DMS153 treated with DMSO at 0.1 percent for 48 hours (cell line): ENCODE data around the gene CR2.
"Not testable (repeated sequence)": the region's sequence is repeated elsewhere in the genome, so short reads cannot be mapped to it uniquely, and the experiment has no call there.

Source experiments
- DNase-seq: peaks from one replicate; lab custom pipeline; 2025; ENCODE audit not compliant: unreplicated experiment; lab: John Stamatoyannopoulos, UW

The CR2 gene

GRCh38 chr1:207444514-207445217, 9.5 kb upstream of the CR2 start:
- no peak for DNase-seq

GRCh38 chr1:207453710-207454045, 450 bp upstream of the CR2 start:
- DNase-seq = no peak

- DNase-seq = no peak
Observed at GRCh38 chr1:207455183-207455754, 1.1 kb downstream of the CR2 start.

GRCh38 chr1:207458414-207458813, 4.3 kb downstream of the CR2 start:
- DNase-seq = no peak

DNA sequence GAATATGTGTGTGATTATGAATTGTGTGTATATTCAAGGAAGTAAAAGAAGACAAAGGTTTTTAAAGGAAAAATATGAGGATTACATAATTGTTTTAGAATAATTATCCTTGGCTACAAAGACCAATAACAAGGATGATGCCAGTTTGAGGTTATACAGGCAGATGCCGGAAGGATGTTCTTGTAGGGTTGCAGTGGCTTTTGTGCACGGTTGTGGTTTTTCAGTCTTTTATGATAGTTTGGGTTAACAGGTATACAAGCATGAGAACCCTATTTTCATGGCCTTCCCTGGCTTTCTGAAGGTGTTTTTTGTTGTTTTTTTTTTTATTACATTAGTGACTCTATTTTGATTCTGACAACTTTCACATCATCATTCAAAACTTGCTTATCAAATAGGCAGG, 4.9 kb downstream of the CR2 start:
- no peak for DNase-seq

DNA sequence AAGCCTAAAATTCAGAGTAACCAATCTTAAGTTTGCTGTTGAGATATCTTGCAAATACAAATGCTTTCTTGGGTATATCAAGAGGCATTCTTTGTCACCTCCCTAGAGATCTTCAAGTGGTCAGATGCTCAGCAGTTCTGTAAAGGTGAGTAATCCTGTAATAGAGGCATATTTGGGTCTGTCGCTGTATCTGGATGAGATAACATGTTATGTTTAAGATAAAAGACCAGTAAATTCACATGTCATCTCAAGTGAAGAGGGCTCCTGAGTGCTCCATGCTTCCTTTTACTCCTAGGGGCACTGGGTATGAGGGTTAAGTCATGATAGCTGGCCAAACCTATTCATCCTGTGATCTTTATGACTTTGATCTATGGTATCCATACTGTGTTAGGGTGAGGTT, 7.5 kb downstream of the CR2 start:
- no peak for DNase-seq

DNA sequence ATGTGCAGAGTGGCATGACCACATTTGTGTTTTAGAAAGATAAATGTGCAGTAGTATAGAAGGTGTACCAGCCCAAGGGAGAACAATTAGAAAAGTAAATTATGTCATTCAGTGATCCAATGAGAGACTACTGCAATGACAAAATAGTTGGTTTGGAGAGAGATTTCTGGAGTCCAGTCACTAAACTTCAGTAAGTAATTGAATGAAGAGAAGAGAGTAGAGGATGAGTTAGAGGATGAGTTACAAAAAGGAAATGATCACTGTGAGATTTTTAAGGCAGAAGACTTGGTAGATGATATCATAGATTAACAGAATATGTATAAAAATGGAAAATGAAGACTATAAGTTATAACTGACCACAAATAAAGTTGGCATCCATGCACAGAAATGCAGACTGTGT, 8.4 kb downstream of the CR2 start:
- no peak for DNase-seq

DNA sequence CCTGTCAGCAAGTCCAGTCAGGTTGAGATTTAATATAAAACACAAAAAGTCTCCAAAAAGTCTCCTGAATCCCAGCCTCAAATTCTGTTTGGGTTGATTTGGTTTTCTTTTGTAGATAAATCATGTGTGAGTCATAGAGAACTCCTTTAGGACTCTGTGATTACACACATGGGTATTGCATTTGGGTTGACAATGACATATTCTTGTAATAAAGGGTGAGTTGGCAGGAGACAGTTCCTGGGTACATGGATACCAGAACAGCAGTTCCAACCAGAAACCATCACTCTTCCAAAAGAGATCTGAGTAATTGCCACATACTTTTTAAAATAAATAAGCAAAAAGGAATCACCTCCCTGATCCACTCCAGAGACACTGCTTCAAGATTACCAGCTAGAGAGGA, 8.9 kb downstream of the CR2 start:
- DNase-seq = no peak

- no peak for DNase-seq
Observed at GRCh38 chr1:207463571-207463970, 9.4 kb downstream of the CR2 start.

DNA sequence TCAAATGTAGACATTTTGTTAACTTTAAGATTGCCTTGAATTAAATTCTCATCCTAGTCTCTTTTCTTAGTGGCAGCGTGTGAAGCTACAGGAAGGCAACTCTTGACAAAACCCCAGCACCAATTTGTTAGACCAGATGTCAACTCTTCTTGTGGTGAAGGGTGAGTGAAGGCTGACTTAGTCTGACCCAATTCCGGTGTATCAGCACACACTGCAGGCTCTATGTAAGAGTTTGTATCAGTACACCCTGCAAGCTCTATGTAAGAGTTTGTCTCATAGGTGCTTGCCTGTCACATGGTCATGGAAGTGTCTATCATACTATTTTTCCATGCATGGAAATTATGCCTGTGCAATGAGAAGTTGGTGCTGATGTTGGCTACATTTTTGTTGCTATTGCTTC, 16.8 kb downstream of the CR2 start:
- DNase-seq = no peak

DNA sequence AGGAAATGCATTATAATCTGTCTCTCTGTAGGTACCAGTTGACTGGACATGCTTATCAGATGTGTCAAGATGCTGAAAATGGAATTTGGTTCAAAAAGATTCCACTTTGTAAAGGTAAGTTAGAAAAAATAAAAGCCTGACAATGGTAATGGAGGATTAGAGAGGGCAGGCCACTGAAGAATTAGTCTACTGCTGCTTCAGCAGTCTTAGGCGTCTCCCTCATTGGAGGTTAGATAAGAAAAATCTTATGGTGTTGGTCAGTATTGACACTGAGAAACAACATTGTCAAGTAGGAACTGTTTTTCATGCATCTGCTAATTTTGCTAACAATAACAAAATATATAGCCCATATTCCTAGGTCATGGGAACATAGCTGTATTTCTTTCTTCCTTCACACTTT, 20.1 kb downstream of the CR2 start:
- DNase-seq = no peak

DNA sequence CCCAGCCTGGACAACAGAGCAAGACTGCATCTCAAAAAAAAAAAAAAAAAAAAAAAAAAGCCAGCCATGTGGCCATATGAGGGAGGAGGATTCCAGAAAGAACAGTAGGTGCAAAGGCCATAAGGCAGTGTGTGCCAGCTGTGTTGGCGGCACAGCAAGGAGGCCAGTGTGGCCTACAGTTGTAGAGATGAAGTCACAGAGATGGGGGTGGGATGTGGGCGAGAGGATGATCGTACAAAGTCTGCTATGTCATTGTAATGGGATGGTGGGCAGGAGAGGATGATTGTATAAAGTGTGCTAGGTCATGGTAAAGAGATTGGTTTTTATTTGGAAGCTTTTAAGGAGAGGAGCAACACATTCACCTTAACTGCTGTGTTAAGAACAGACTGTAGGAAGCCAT, 32.1 kb downstream of the CR2 start:
- no peak for DNase-seq

- DNase-seq = no peak
Observed at GRCh38 chr1:207487636-207488035, 33.5 kb downstream of the CR2 start.

DNA sequence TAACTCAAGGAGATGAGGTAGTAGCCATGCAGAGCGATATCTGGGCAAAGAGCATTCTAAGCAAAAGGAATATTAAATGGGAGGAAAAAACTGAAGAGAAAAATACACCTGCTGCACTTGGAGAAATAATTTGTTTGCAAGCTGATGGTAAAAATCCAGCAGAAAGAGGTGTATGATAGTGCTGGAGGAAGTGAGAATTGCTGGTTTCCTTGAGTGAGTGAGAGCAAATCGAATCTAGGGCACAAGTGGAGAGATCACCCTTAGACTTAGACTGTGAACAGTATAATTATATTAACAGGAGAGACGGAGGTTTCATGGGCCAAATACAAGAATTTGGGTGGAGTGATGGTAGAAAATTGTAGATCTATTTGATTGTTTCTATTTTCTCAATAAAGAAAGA, 39.1 kb downstream of the CR2 start:
- DNase-seq = no peak

DNA sequence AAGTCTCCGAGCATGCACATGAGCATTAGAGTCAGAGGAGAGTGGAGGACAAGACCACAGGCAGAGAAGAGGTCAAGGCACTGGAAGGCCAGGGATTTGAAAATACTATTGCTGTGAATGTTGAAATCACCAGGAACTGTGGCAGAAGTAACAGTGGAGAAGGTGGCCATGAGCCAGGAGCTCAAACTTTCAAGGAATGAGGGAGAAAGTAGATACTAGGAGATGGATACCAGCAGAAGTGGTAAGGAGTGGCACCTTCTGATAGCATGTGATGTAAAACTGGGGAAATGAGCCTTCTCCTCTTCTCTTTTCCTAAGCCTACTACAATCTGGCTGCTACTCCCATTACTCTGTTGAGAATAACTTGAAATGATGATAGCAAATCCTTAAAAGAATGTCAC, 40.0 kb downstream of the CR2 start:
- no peak for DNase-seq

- not testable (repeated sequence) for DNase-seq
Observed at GRCh38 chr1:207495281-207495680, 41.2 kb downstream of the CR2 start.

GRCh38 chr1:207495801-207496792, 42.0 kb downstream of the CR2 start, which contains the start of gene CR1:
CR1 (plus strand) TSS chr1:207496157; CDS start chr1:207496268, 111 bp downstream.
- DNase-seq = no peak

- no peak for DNase-seq
Observed at GRCh38 chr1:207497941-207498340, 43.8 kb downstream of the CR2 start.

- DNase-seq = peak; percentile 90
Observed at GRCh38 chr1:207499573-207499972, 45.4 kb downstream of the CR2 start.

DNA sequence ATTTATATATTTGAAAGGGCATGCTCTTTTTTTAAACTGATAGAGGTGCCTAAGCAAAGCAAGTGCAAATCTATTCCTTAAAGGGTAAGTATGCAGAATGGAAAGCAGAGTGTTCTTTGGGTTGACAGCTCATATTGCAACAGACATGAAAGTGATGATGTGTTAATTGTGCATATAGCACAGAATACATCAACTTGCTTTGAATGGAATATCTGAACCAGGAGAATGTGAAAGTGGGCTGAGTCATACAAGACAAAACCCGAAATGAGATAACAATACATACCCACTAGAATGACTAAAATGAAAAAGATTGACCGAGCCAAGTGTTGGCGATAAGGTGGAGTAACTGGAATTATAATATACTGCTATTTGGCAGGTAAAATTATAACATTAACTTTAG, 46.2 kb downstream of the CR2 start:
- no peak for DNase-seq

- no peak for DNase-seq
Observed at GRCh38 chr1:207501071-207501470, 46.9 kb downstream of the CR2 start.

DNA sequence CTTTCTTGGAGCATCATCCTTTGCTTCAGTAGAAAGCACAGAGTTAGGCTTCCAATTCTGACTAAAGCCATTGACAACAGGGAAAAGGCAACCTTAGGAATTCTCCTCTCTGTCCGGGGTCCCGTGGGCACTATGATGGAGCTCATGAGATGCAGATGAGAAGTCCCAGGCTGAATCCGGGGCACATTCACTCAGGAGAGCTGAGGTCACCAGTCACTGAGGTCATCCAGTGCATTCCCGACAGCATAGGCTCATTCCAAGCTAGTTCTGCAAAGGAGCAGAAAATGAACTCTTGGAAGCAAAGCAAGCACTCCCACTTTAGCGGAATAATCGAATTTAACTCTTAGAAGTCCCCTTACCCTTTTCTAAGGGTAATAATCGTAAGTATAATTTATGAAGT, 48.6 kb downstream of the CR2 start:
- DNase-seq = no peak
